ENCODE measurements around the gene ELP4.

ELP4 gene

GRCh38 chr11:31711137-31711536 is 201.6 kb downstream of the ELP4 start (continued):
- TF ChIP-seq TCF7L2 (IDR thresholded peaks at IDR 0.05; ENCODE audit: borderline replicate concordance, low read depth, low read length) (no peak), ZNF146 (tag by site-specific recombination; IDR thresholded peaks at IDR 0.05) (no peak), ZNF416 (tag by site-specific recombination; IDR thresholded peaks at IDR 0.05) (no peak), ZNF677 (tag by site-specific recombination; IDR thresholded peaks at IDR 0.05) (no peak), ZNF362 (tag by site-specific recombination; IDR thresholded peaks at IDR 0.05) (no peak), BCL11A (tag by site-specific recombination; IDR thresholded peaks at IDR 0.05; ENCODE audit: low read depth) (no peak), MZF1 (tag by site-specific recombination; IDR thresholded peaks at IDR 0.05; ENCODE audit: borderline replicate concordance) (no peak), ZFP41 (tag by site-specific recombination; IDR thresholded peaks at IDR 0.05; ENCODE audit: borderline replicate concordance) (no peak), ZNF140 (tag by site-specific recombination; IDR thresholded peaks at IDR 0.05) (no peak), ZNF692 (tag by site-specific recombination; IDR thresholded peaks at IDR 0.05) (no peak)

GRCh38 chr11:31712851-31713250 is 203.3 kb downstream of the ELP4 start:
- ChIA-PET POLR2A (no interaction called here), CTCF (interaction anchor here (1.6 kb wide), 1 partner anchor 246 kb away, joined by 4 read pairs; no protein-coding TSS in a partner anchor)
- Histone ChIP-seq H3K27ac (ENCODE audit: extremely low read depth, low read depth, low read length) (no peak overlapping the region), H3K9me3 (ENCODE audit: control insufficient read depth, insufficient read depth, low read depth, low read length) (no peaks in the 10 kb centered on the region), H3K36me3 (ENCODE audit: control insufficient read depth in 2 of 2, insufficient read depth in 1 of 2, low read length in 2 of 2) (no peaks in the 10 kb centered on the region), H3K4me3 (ENCODE audit: low read depth, low read length) (no peak overlapping the region), H3K4me1 (ENCODE audit: control insufficient read depth, insufficient read depth, low read length) (no peaks in the 10 kb centered on the region)
- TF ChIP-seq FEZF1 (tag by site-specific recombination; IDR thresholded peaks at IDR 0.05) = no peak
- no peak for TF ChIP-seq ZNF394 (tag by site-specific recombination; IDR thresholded peaks at IDR 0.05; ENCODE audit: borderline replicate concordance)
- no peak for TF ChIP-seq ZNF639 (tag by site-specific recombination; IDR thresholded peaks at IDR 0.05)
- no peak for TF ChIP-seq ZNF19 (tag by site-specific recombination; IDR thresholded peaks at IDR 0.05; ENCODE audit: low read depth)
- TF ChIP-seq ZSCAN5A (tag by site-specific recombination; IDR thresholded peaks at IDR 0.05) = no peak
- TF ChIP-seq ZNF169 (tag by site-specific recombination; IDR thresholded peaks at IDR 0.05) = no peak
- no peak for TF ChIP-seq ZNF18 (tag by site-specific recombination; IDR thresholded peaks at IDR 0.05)
- no peak for TF ChIP-seq ZNF138 (tag by site-specific recombination; IDR thresholded peaks at IDR 0.05; ENCODE audit: borderline replicate concordance)
- no peak for TF ChIP-seq ZNF211 (tag by site-specific recombination; IDR thresholded peaks at IDR 0.05; ENCODE audit: low read depth)
- no peak for TF ChIP-seq REPIN1 (tag by site-specific recombination; IDR thresholded peaks at IDR 0.05; ENCODE audit: low read depth)
- TF ChIP-seq PRDM2 (tag by site-specific recombination; IDR thresholded peaks at IDR 0.05; ENCODE audit: borderline replicate concordance) = no peak
- TF ChIP-seq ZNF623 (tag by site-specific recombination; IDR thresholded peaks at IDR 0.05) = no peak
- TF ChIP-seq ZNF302 (tag by site-specific recombination; IDR thresholded peaks at IDR 0.05; ENCODE audit: low read depth) = no peak
- no peak for TF ChIP-seq ZNF768 (tag by site-specific recombination; IDR thresholded peaks at IDR 0.05)
- no peak for TF ChIP-seq EGR2 (tag by site-specific recombination; IDR thresholded peaks at IDR 0.05; ENCODE audit: low read depth)

Measured in HEK293 (cell line).